ENCODE results near the gene NDUFAF8. TPM values are rescaled to one million over a fixed set of nuclear protein-coding genes. Genes with fewer than 3 reads are reported as not detected.
A peak's percentile ranks its signal among the peaks of the same experiment; 100 is the strongest.

Gene NDUFAF8
- total and polyA plus RNA-seq, 8 donors: 14.5 to 185 (median 43.4) TPM; not detected in 1

GRCh38 chr17:81235822-81236740 is 3.0 kb upstream of the NDUFAF8 start:
- no peak overlapping the region for H3K27ac ChIP-seq
- no peak for DNase-seq
- H3K4me1 ChIP-seq: peaks cover 27 to 50% (median 45%) of the 10 kb centered on the region in 4 donors
- no peak overlapping the region for H3K4me3 ChIP-seq
- TF ChIP-seq CTCF (IDR thresholded peaks at IDR 0.05) (no peak), EP300 (IDR thresholded peaks at IDR 0.05) (no peak), POLR2AphosphoS5 (IDR thresholded peaks at IDR 0.05) (no peak), POLR2A (IDR thresholded peaks at IDR 0.05) (no peak)
- 89 to 92% (median 90%) methylated on average over 29 to 32 of the region's 32 CpGs for WGBS, 5 donors
- no peaks in the 10 kb centered on the region for H3K27me3 ChIP-seq
- peaks cover 30 to 54% (median 52%) of the 10 kb centered on the region in 4 donors for H3K36me3 ChIP-seq
- intact Hi-C loops (cut with DNase I; ENCODE audit: low total_unique reads): loop anchor here (10.0 kb wide), 1 partner anchor 91 kb away; no protein-coding TSS in a partner anchor
- no peaks in the 10 kb centered on the region for H3K9me3 ChIP-seq

GRCh38 chr17:81236784-81237183 is 2.3 kb upstream of the NDUFAF8 start:
- Histone ChIP-seq H3K4me3 (no peak overlapping the region), H3K9me3 (no peaks in the 10 kb centered on the region), H3K27me3 (no peaks in the 10 kb centered on the region), H3K4me1 (peaks cover 27 to 54% (median 48%) of the 10 kb centered on the region in 4 donors), H3K27ac (no peak overlapping the region), H3K36me3 (peaks cover 23 to 53% (median 47%) of the 10 kb centered on the region in 4 donors)
- no peak for TF ChIP-seq POLR2AphosphoS5 (IDR thresholded peaks at IDR 0.05)
- TF ChIP-seq CTCF (IDR thresholded peaks at IDR 0.05): no peak
- TF ChIP-seq EP300 (IDR thresholded peaks at IDR 0.05): no peak
- TF ChIP-seq POLR2A (IDR thresholded peaks at IDR 0.05): no peak
- 88 to 94% (median 90%) methylated on average over 16 to 21 of the region's 21 CpGs for WGBS, 5 donors
- DNase-seq: no peak
- intact Hi-C loops (cut with DNase I; ENCODE audit: low total_unique reads): loop anchor here (10.0 kb wide), 1 partner anchor 92 kb away; no protein-coding TSS in a partner anchor

- peaks cover 13 to 42% (median 37%) of the 10 kb centered on the region in 4 donors for H3K36me3 ChIP-seq
- 48 to 57% (median 50%) methylated on average over 32 to 36 of the region's 36 CpGs for WGBS, 5 donors
- peak overlapping the region; percentile 96 to 100 (median 100) for H3K4me3 ChIP-seq
- peaks cover 27 to 58% (median 48%) of the 10 kb centered on the region in 4 donors for H3K4me1 ChIP-seq
- intact Hi-C loops (cut with DNase I; ENCODE audit: low total_unique reads): loop anchor here (10.0 kb wide), 1 partner anchor 93 kb away; no protein-coding TSS in a partner anchor
- H3K27me3 ChIP-seq: no peaks in the 10 kb centered on the region
- no peak for DNase-seq
- peak overlapping the region in 3 of 5 donors; percentile 76 to 90 (median 77) for H3K27ac ChIP-seq
- TF ChIP-seq POLR2A (IDR thresholded peaks at IDR 0.05) (no peak), EP300 (IDR thresholded peaks at IDR 0.05) (no peak), POLR2AphosphoS5 (IDR thresholded peaks at IDR 0.05) (no peak), CTCF (IDR thresholded peaks at IDR 0.05) (no peak)
- H3K9me3 ChIP-seq: no peaks in the 10 kb centered on the region
Observed at GRCh38 chr17:81237591-81238489, 1.3 kb upstream of the NDUFAF8 start.

- no peaks in the 10 kb centered on the region for H3K27me3 ChIP-seq
- TF ChIP-seq CTCF (IDR thresholded peaks at IDR 0.05) (no peak), EP300 (IDR thresholded peaks at IDR 0.05) (no peak), POLR2A (IDR thresholded peaks at IDR 0.05) (no peak), POLR2AphosphoS5 (IDR thresholded peaks at IDR 0.05) (no peak)
- no peaks in the 10 kb centered on the region for H3K9me3 ChIP-seq
- peak overlapping the region; percentile 96 to 100 (median 100) for H3K4me3 ChIP-seq
- peak overlapping the region in 4 of 5 donors; percentile 76 to 90 (median 84) for H3K27ac ChIP-seq
- intact Hi-C loops (cut with DNase I; ENCODE audit: low total_unique reads): loop anchor here (10.0 kb wide), 1 partner anchor 94 kb away; no protein-coding TSS in a partner anchor
- DNase-seq: no peak
- H3K36me3 ChIP-seq: peaks cover 7 to 36% (median 31%) of the 10 kb centered on the region in 4 donors
- peaks cover 27 to 58% (median 48%) of the 10 kb centered on the region in 4 donors for H3K4me1 ChIP-seq
- 0 to 5% (median 0%) methylated on average over 3 to 26 of the region's 26 CpGs for WGBS, 5 donors
Observed at GRCh38 chr17:81238490-81238814, 666 bp upstream of the NDUFAF8 start.
